SK-N-SH treated with all-trans-retinoic acid at 6 μM for 48 hours (cell line): ENCODE data around the gene MYOM1.
A peak's percentile ranks its signal among the peaks of the same experiment; 100 is the strongest.

Experiments used
- ATAC-seq: fragments of 200-7000 bp; cut with Tn5 transposase; 3 replicates; pipeline ENCODE4 v1.9.1; 2020; ENCODE audit warnings: mild to moderate bottlenecking, moderate library complexity
- ARNTL ChIP-seq: fragments of 450-650 bp; formaldehyde crosslinking; IDR thresholded peaks from 2 replicates; pipeline ENCODE4 v1.5.0; 2020; ENCODE audit warnings: low read depth, mild to moderate bottlenecking, moderate library complexity, borderline replicate concordance
- BACH2 ChIP-seq: fragments of 250-450 bp; sonication (Bioruptor Pico); IDR thresholded peaks from 2 replicates; pipeline ENCODE4 v1.9.0; 2021; ENCODE audit warnings: mild to moderate bottlenecking, borderline replicate concordance
- CSDC2 ChIP-seq: fragments of 250-450 bp; sonication (Bioruptor Pico); IDR thresholded peaks from 2 replicates; pipeline ENCODE4 v1.5.0; 2020; ENCODE audit warnings: mild to moderate bottlenecking, moderate library complexity
- CSRNP3 ChIP-seq: fragments of 250-450 bp; sonication (Bioruptor Pico); IDR thresholded peaks from 2 replicates; pipeline ENCODE4 v1.5.1; 2021; ENCODE audit warnings: mild to moderate bottlenecking, moderate library complexity
- ESRRG ChIP-seq: fragments of 250-450 bp; sonication (Bioruptor Pico); IDR thresholded peaks from 2 replicates; pipeline ENCODE4 v1.6.1; 2021; ENCODE audit warnings: mild to moderate bottlenecking
- GLIS3 ChIP-seq: fragments of 250-450 bp; sonication (Bioruptor Pico); IDR thresholded peaks from 2 replicates; pipeline ENCODE4 v1.5.0; 2020; ENCODE audit warnings: mild to moderate bottlenecking, moderate library complexity
- ISL1 ChIP-seq: fragments of 250-450 bp; sonication (Bioruptor Pico); IDR thresholded peaks from 2 replicates; pipeline ENCODE4 v2.1.2; 2022; ENCODE audit warnings: mild to moderate bottlenecking, moderate library complexity
- PATZ1 ChIP-seq: fragments of 250-450 bp; sonication (Bioruptor Pico); IDR thresholded peaks from 2 replicates; pipeline ENCODE4 v1.8.0; 2020; ENCODE audit warnings: mild to moderate bottlenecking, moderate library complexity, borderline replicate concordance
- POU6F1 ChIP-seq: fragments of 250-450 bp; sonication (Bioruptor Pico); IDR thresholded peaks from 2 replicates; pipeline ENCODE4 v1.8.0; 2021; ENCODE audit warnings: low read depth, mild to moderate bottlenecking, moderate library complexity, borderline replicate concordance
- PPARA ChIP-seq: fragments of 250-450 bp; sonication (Bioruptor Pico); IDR thresholded peaks from 2 replicates; pipeline ENCODE4 v1.5.0; 2020; ENCODE audit warnings: mild to moderate bottlenecking, borderline replicate concordance
- RARB ChIP-seq: fragments of 250-450 bp; sonication (Bioruptor Pico); IDR thresholded peaks from 2 replicates; pipeline ENCODE4 v1.8.0; 2021; ENCODE audit warnings: mild to moderate bottlenecking, moderate library complexity
- SNAI2 ChIP-seq: fragments of 250-450 bp; sonication (Bioruptor Pico); IDR thresholded peaks from 2 replicates; pipeline ENCODE4 v1.5.0; 2020; ENCODE audit warnings: mild to moderate bottlenecking, moderate library complexity
- TCF4 ChIP-seq: fragments of 250-450 bp; sonication (Bioruptor Pico); IDR thresholded peaks from 2 replicates; pipeline ENCODE4 v1.8.0; 2021; ENCODE audit warnings: mild to moderate bottlenecking, moderate library complexity, borderline replicate concordance
- TOX ChIP-seq: fragments of 250-450 bp; sonication (Bioruptor Pico); IDR thresholded peaks from 2 replicates; pipeline ENCODE4 v1.8.0; 2021; ENCODE audit warnings: mild to moderate bottlenecking, moderate library complexity, borderline replicate concordance
- ZC3H10 ChIP-seq: fragments of 250-450 bp; sonication (Bioruptor Pico); IDR thresholded peaks from 2 replicates; pipeline ENCODE4 v1.5.1; 2021; ENCODE audit warnings: mild to moderate bottlenecking, moderate library complexity
- ZFP3 ChIP-seq: fragments of 250-450 bp; sonication (Bioruptor Pico); IDR thresholded peaks from 2 replicates; pipeline ENCODE4 v1.5.0; 2020; ENCODE audit warnings: mild to moderate bottlenecking, moderate library complexity
- ZFP30 ChIP-seq: fragments of 450-650 bp; formaldehyde crosslinking; IDR thresholded peaks from 2 replicates; pipeline ENCODE4 v1.5.0; 2022; ENCODE audit warnings: mild to moderate bottlenecking, moderate library complexity
- ZNF565 ChIP-seq: fragments of 450-650 bp; formaldehyde crosslinking; conservative IDR thresholded peaks from 2 replicates; pipeline ENCODE4 v1.5.0; 2020; ENCODE audit warnings: low read depth, mild to moderate bottlenecking, moderate library complexity
- ZNF70 ChIP-seq: fragments of 450-650 bp; formaldehyde crosslinking; IDR thresholded peaks from 2 replicates; pipeline ENCODE4 v1.5.0; 2020; ENCODE audit warnings: mild to moderate bottlenecking, moderate library complexity
- ZNF8 ChIP-seq: fragments of 450-650 bp; formaldehyde crosslinking; IDR thresholded peaks from 2 replicates; pipeline ENCODE4 v1.5.0; 2020; ENCODE audit warnings: mild to moderate bottlenecking, moderate library complexity
- TF ChIP-seq, protein P1 (sequence below): fragments of 250-450 bp; sonication (Bioruptor Pico); IDR thresholded peaks from 2 replicates; pipeline ENCODE4 v1.5.1; 2020; ENCODE audit warnings: low read depth, mild to moderate bottlenecking, moderate library complexity
- TF ChIP-seq, protein P2 (sequence below): fragments of 250-450 bp; sonication (Bioruptor Pico); IDR thresholded peaks from 2 replicates; pipeline ENCODE4 v1.5.0; 2020; ENCODE audit warnings: mild to moderate bottlenecking, moderate library complexity

MYOM1 gene

DNA sequence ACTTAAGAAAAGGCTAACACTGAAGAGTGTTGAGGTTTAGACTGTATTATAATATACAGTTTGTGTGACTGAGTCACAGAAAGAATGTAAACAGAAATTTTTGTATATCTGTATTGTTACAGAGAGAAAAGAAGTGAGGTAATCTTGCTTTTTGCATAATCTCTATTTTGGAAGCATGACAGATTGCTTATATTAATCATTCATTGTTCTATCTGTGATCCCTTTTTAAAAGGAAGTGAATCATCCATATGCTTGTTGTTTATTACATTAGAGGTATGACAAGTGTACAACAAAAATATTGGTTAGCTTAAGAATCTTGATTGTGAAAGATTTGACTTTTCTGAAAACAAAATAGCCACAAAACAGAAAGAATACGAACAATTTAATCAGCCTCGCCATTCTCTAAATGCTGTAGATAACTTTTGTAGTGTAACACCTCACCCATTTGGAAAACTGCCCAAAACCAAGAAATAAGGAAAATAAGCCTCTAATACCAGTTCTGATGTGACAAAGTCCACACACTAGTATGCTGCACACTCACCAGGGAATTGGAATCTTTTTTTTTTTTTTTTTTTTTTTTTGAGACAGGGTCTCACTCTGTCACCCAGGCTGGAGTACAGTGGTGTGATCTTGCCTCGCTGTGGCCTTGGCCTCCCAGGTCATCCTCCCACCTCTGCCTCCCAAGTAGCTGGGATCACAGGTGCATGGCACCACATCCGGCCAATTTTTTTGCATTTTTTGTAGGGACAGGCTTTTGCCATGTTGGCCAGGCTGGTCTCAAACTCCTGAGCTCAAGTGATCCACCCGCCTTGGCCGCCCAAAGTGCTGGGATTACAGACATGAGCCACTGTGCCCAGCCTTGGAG, 115.3 kb downstream of the MYOM1 start:
- no peak for TF ChIP-seq ZNF70 (CRISPR knock-in tag)
- 0 out of 2 replicates have a peak, but pooled peaks have one; percentile 16 for TF ChIP-seq TOX (CRISPR knock-in tag)
- TF ChIP-seq, protein P1, sequence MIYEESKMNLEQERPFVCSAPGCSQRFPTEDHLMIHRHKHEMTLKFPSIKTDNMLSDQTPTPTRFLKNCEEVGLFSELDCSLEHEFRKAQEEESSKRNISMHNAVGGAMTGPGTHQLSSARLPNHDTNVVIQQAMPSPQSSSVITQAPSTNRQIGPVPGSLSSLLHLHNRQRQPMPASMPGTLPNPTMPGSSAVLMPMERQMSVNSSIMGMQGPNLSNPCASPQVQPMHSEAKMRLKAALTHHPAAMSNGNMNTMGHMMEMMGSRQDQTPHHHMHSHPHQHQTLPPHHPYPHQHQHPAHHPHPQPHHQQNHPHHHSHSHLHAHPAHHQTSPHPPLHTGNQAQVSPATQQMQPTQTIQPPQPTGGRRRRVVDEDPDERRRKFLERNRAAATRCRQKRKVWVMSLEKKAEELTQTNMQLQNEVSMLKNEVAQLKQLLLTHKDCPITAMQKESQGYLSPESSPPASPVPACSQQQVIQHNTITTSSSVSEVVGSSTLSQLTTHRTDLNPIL (CRISPR knock-in tag), result no peak
- peak; percentile 86 for TF ChIP-seq ISL1
- no peak for TF ChIP-seq BACH2
- ATAC-seq, result peak; percentile 62

DNA sequence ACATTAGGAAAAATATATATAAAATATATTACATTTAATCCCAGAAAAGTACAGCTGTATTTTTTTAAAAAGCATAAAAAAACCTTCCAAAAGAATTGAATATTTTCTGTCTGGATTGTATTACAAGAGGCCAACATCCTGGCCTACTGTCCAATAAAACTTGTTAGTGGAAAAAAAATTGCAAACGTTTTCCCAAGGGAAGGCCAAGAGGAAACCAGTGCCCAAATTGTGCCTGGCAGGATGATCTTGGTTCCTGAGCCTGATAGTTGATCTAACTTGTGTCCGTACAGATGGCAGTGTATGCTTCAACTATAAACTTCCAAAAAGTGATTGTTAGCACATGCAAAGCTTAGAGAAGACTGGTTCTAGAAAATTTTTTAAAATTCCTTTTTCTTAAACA, 116.2 kb downstream of the MYOM1 start:
- ATAC-seq, result peak; percentile 31; the same call in 1 of the 3 replicates
- peak; percentile 82 for TF ChIP-seq ZNF70 (CRISPR knock-in tag)
- no peak for TF ChIP-seq BACH2
- no peak for TF ChIP-seq GLIS3
- no peak for TF ChIP-seq ZC3H10
- TF ChIP-seq ZFP3 (CRISPR knock-in tag), result no peak
- TF ChIP-seq TOX (CRISPR knock-in tag), result no peak

DNA sequence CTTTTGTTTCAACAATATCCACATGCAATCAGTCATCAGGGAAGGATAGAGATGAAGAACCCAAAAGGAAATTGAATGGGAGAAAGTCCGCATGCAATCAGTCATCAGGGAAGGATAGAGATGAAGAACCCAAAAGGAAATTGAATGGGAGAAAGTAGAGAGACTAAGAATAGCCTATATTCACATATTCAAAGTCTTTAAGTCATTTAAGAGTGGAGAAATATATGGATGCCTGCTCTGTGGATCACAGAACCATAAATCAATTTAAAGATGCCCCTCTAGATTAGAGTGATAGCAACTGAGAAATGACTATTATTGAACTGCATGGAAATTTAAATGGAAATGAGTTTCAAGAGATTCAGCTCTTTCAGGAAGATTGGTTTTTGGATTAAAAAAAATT, 116.8 kb downstream of the MYOM1 start:
- TF ChIP-seq ZFP30 (CRISPR knock-in tag), result no peak
- no peak for TF ChIP-seq ESRRG
- no peak for TF ChIP-seq TCF4 (CRISPR knock-in tag)
- no peak for TF ChIP-seq TOX (CRISPR knock-in tag)
- no peak for TF ChIP-seq CSDC2 (CRISPR knock-in tag)
- TF ChIP-seq ISL1, result peak; percentile 18; the same call in 1 of the 2 replicates
- TF ChIP-seq PATZ1 (CRISPR knock-in tag), result no peak
- no peak for TF ChIP-seq POU6F1 (CRISPR knock-in tag)
- ATAC-seq, result no peak

DNA sequence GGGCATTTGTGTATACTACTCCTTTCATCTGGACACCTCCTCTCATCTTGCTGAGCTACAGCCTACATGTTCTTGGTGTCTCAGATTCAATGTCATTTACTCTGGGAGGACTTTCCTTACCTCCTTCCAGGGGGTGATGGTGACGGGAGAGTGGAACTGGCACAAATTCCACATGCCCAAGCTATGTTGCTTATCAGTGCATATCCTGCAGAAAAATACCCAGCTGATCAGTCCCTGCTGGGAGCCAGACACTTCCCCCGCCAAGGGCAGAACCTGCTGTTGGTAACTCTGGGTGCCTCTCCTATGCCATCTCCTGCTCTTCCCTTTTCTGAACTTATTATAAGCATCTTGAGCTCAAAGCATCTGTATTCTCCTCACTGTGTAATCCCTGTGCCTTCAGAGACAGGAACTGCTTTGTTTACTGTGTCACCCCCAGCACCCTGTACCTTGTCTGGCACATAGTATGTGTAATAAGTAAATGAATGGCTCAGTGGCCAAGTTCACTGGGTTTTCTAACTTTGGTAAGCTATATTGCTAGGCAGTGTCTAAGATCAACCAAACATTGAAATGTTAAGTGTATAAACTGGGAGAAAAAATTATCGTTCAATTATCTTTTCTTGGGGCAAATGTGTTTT, 119.2 kb downstream of the MYOM1 start:
- ATAC-seq, result no peak
- no peak for TF ChIP-seq PPARA (CRISPR knock-in tag)
- TF ChIP-seq ZNF565 (CRISPR knock-in tag), result no peak
- TF ChIP-seq ISL1, result no peak
- no peak for TF ChIP-seq RARB (CRISPR knock-in tag)
- TF ChIP-seq, protein P2, sequence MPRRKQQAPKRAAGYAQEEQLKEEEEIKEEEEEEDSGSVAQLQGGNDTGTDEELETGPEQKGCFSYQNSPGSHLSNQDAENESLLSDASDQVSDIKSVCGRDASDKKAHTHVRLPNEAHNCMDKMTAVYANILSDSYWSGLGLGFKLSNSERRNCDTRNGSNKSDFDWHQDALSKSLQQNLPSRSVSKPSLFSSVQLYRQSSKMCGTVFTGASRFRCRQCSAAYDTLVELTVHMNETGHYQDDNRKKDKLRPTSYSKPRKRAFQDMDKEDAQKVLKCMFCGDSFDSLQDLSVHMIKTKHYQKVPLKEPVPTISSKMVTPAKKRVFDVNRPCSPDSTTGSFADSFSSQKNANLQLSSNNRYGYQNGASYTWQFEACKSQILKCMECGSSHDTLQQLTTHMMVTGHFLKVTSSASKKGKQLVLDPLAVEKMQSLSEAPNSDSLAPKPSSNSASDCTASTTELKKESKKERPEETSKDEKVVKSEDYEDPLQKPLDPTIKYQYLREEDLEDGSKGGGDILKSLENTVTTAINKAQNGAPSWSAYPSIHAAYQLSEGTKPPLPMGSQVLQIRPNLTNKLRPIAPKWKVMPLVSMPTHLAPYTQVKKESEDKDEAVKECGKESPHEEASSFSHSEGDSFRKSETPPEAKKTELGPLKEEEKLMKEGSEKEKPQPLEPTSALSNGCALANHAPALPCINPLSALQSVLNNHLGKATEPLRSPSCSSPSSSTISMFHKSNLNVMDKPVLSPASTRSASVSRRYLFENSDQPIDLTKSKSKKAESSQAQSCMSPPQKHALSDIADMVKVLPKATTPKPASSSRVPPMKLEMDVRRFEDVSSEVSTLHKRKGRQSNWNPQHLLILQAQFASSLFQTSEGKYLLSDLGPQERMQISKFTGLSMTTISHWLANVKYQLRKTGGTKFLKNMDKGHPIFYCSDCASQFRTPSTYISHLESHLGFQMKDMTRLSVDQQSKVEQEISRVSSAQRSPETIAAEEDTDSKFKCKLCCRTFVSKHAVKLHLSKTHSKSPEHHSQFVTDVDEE (CRISPR knock-in tag), result no peak
- TF ChIP-seq TCF4 (CRISPR knock-in tag), result no peak
- TF ChIP-seq ZC3H10, result no peak
- TF ChIP-seq, protein P1 (CRISPR knock-in tag), result no peak
- TF ChIP-seq CSRNP3, result no peak
- TF ChIP-seq POU6F1 (CRISPR knock-in tag), result no peak
- no peak for TF ChIP-seq ZNF8 (CRISPR knock-in tag)
- TF ChIP-seq ZFP3 (CRISPR knock-in tag), result no peak
- TF ChIP-seq ESRRG, result no peak
- no peak for TF ChIP-seq ARNTL (CRISPR knock-in tag)
- TF ChIP-seq BACH2, result no peak
- no peak for TF ChIP-seq GLIS3
- no peak for TF ChIP-seq ZNF70 (CRISPR knock-in tag)
- TF ChIP-seq SNAI2 (CRISPR knock-in tag), result no peak
